WTC11 (cell line): ENCODE results near the gene F11R. TPM values are rescaled to one million over a fixed set of nuclear protein-coding genes. Genes with fewer than 3 reads are reported as not detected.

Experiments
- ATAC-seq: fragments of 200-7000 bp; cut with Tn5 transposase; 2 replicates; pipeline ENCODE4 v1.10.0; 2021; ENCODE audit warnings: mild to moderate bottlenecking, moderate library complexity
- CTCF ChIA-PET: fragments of 300-600 bp; sonication (Branson Sonifier 250); formaldehyde crosslinking; loops from one replicate; lab custom pipeline; 2021; ENCODE audit warnings: antibody characterized with exemption; lab: Charles Lee
- POLR2A ChIA-PET: fragments of 350-600 bp; sonication (Branson Sonifier 250); formaldehyde crosslinking; loops from one replicate; lab custom pipeline; 2021; ENCODE audit warnings: antibody characterized with exemption; lab: Charles Lee
- DNase-seq: peaks from one replicate; pipeline ENCODE4 v3.0.0; 2021; ENCODE audit warnings: low spot score
- H3K27ac Mint-ChIP-seq: 2 replicates; pipeline ENCODE4 v1.8.0; 2021; ENCODE audit warnings: mixed read lengths
- H3K27me3 Mint-ChIP-seq: 2 replicates; pipeline ENCODE4 v1.8.0; 2021; ENCODE audit warnings: low read depth, mild to moderate bottlenecking, moderate library complexity, mixed read lengths
- H3K36me3 Mint-ChIP-seq: 2 replicates; pipeline ENCODE4 v1.8.0; 2021; ENCODE audit warnings: mixed read lengths
- H3K4me1 Mint-ChIP-seq: 2 replicates; pipeline ENCODE4 v1.8.0; 2022; ENCODE audit warnings: mixed read lengths
- H3K4me3 Mint-ChIP-seq: 2 replicates; pipeline ENCODE4 v1.8.0; 2021; ENCODE audit warnings: mild to moderate bottlenecking, moderate library complexity, mixed read lengths
- H3K9me3 Mint-ChIP-seq: 2 replicates; pipeline ENCODE4 v1.8.0; 2021; ENCODE audit warnings: mixed read lengths
- AR ChIP-seq: fragments of 250-450 bp; sonication (Bioruptor Pico); IDR thresholded peaks from 2 replicates; pipeline ENCODE4 v1.9.0; 2021; ENCODE audit warnings: mild to moderate bottlenecking
- ARID4B ChIP-seq: sonication (generic); formaldehyde crosslinking; IDR thresholded peaks from 2 replicates; pipeline ENCODE4 v1.8.0; 2023; ENCODE audit warnings: missing genetic modification reagents, mild to moderate bottlenecking, borderline replicate concordance
- CBFB ChIP-seq: sonication (generic); formaldehyde crosslinking; IDR thresholded peaks from 2 replicates; pipeline ENCODE4 v1.8.1; 2022; ENCODE audit warnings: mild to moderate bottlenecking, low read depth, missing genetic modification reagents
- CDX4 ChIP-seq: fragments of 250-450 bp; sonication (Bioruptor Pico); IDR thresholded peaks from 2 replicates; pipeline ENCODE4 v1.9.0; 2021; ENCODE audit warnings: moderate library complexity, mild to moderate bottlenecking, inconsistent platforms, borderline replicate concordance
- E2F5 ChIP-seq: sonication (generic); formaldehyde crosslinking; IDR thresholded peaks from 2 replicates; pipeline ENCODE4 v1.8.1; 2022; ENCODE audit warnings: mild to moderate bottlenecking, moderate library complexity, missing genetic modification reagents
- EMX1 ChIP-seq: fragments of 250-450 bp; sonication (Bioruptor Pico); IDR thresholded peaks from 2 replicates; pipeline ENCODE4 v1.8.0; 2021; ENCODE audit warnings: mild to moderate bottlenecking
- FOXK1 ChIP-seq: sonication (generic); formaldehyde crosslinking; IDR thresholded peaks from 2 replicates; pipeline ENCODE4 v1.8.0; 2022; ENCODE audit warnings: mild to moderate bottlenecking, moderate library complexity, missing genetic modification reagents
- GTF2I ChIP-seq: fragments of 250-450 bp; sonication (Bioruptor Pico); conservative IDR thresholded peaks from 2 replicates; pipeline ENCODE4 v1.4.0; 2021; ENCODE audit warnings: mild to moderate bottlenecking
- HMGXB4 ChIP-seq: sonication (generic); formaldehyde crosslinking; IDR thresholded peaks from 2 replicates; pipeline ENCODE4 v1.8.1; 2023; ENCODE audit warnings: mild to moderate bottlenecking, moderate library complexity, missing genetic modification reagents
- IRF2 ChIP-seq: sonication (generic); formaldehyde crosslinking; IDR thresholded peaks from 2 replicates; pipeline ENCODE4 v1.8.0; 2022; ENCODE audit warnings: low read depth, missing genetic modification reagents, borderline replicate concordance
- NFE2L1 ChIP-seq: sonication (generic); formaldehyde crosslinking; IDR thresholded peaks from 2 replicates; pipeline ENCODE4 v1.8.1; 2023; ENCODE audit warnings: missing genetic modification reagents
- RORB ChIP-seq: fragments of 250-450 bp; sonication (Bioruptor Pico); IDR thresholded peaks from 2 replicates; pipeline ENCODE4 v1.9.0; 2021; ENCODE audit warnings: mild to moderate bottlenecking
- STAT6 ChIP-seq: sonication (generic); formaldehyde crosslinking; conservative IDR thresholded peaks from 2 replicates; pipeline ENCODE4 v1.8.1; 2023; ENCODE audit warnings: mild to moderate bottlenecking, low read depth, missing genetic modification reagents, moderate library complexity
- TEAD4 ChIP-seq: sonication (generic); formaldehyde crosslinking; IDR thresholded peaks from 2 replicates; pipeline ENCODE4 v1.8.0; 2022; ENCODE audit warnings: mild to moderate bottlenecking, missing genetic modification reagents
- TP53 ChIP-seq: sonication (generic); formaldehyde crosslinking; IDR thresholded peaks from 2 replicates; pipeline ENCODE4 v1.8.1; 2023; ENCODE audit warnings: mild to moderate bottlenecking, missing genetic modification reagents
- ZNF219 ChIP-seq: sonication (generic); formaldehyde crosslinking; IDR thresholded peaks from 2 replicates; pipeline ENCODE4 v1.8.0; 2023; ENCODE audit warnings: missing genetic modification reagents, mild to moderate bottlenecking, borderline replicate concordance
- ZNF232 ChIP-seq: sonication (generic); formaldehyde crosslinking; IDR thresholded peaks from 2 replicates; pipeline ENCODE4 v1.8.0; 2022; ENCODE audit warnings: mild to moderate bottlenecking, missing genetic modification reagents
- total RNA-seq: library from RNA; stranded (reverse); gene quantifications from 3 replicates; pipeline ENCODE4 v1.2.3, GENCODE V29; 2021

F11R gene
- total RNA-seq, 1 experiment from 2014 or later, result 202 TPM

GRCh38 chr1:160978510-160978927 lies 42.4 kb downstream of the F11R start (continued):
- TF ChIP-seq ARID4B (no peak), GTF2I (no peak), ZNF219 (CRISPR knock-in tag) (no peak), CDX4 (CRISPR knock-in tag) (no peak), IRF2 (no peak), FOXK1 (no peak)

- no peak overlapping the region for H3K27ac Mint-ChIP-seq
- ChIA-PET CTCF (interaction anchor here (1.1 to 5.8 kb wide), 5 partner anchors 13 to 24 kb away, joined by 3 to 47 read pairs (median 7); partner anchors contain the start of gene ITLN2), POLR2A (no interaction called here)
- peaks cover 39% of the 10 kb centered on the region for H3K4me1 Mint-ChIP-seq
- H3K9me3 Mint-ChIP-seq, result no peaks in the 10 kb centered on the region
- DNase-seq (no peak), ATAC-seq (no peak)
- H3K36me3 Mint-ChIP-seq, result no peaks in the 10 kb centered on the region
- no peaks in the 10 kb centered on the region for H3K27me3 Mint-ChIP-seq
- TF ChIP-seq NFE2L1 (CRISPR knock-in tag) (no peak), ZNF219 (CRISPR knock-in tag) (no peak), RORB (CRISPR knock-in tag) (no peak), EMX1 (CRISPR knock-in tag) (no peak), E2F5 (no peak), GTF2I (no peak)
- no peak overlapping the region for H3K4me3 Mint-ChIP-seq
These were observed 45.9 kb downstream of the F11R start for GRCh38 chr1:160975026-160975425.

- Mint-ChIP-seq H3K4me3 (no peak overlapping the region), H3K36me3 (no peaks in the 10 kb centered on the region), H3K27me3 (no peaks in the 10 kb centered on the region), H3K27ac (no peak overlapping the region; the same call in 1 of the 2 replicates), H3K4me1 (peaks cover 35% of the 10 kb centered on the region), H3K9me3 (no peaks in the 10 kb centered on the region)
- DNase-seq, result no peak
- POLR2A ChIA-PET, result interaction anchor here (0.8 kb wide), 1 partner anchor 14 kb away, joined by 3 read pairs; no protein-coding TSS in a partner anchor
- TF ChIP-seq STAT6, result no peak
- TF ChIP-seq AR (CRISPR knock-in tag), result no peak
- TF ChIP-seq CBFB (CRISPR knock-in tag), result no peak
- TF ChIP-seq TEAD4 (CRISPR knock-in tag), result no peak
- TF ChIP-seq CDX4 (CRISPR knock-in tag), result no peak
- TF ChIP-seq TP53 (CRISPR knock-in tag), result no peak
- TF ChIP-seq HMGXB4, result no peak
- TF ChIP-seq ZNF232 (CRISPR knock-in tag), result no peak
- no peak for ATAC-seq
- CTCF ChIA-PET, result interaction anchor here (0.7 to 5.8 kb wide), 10 partner anchors 14 to 464 kb away, joined by 3 to 47 read pairs (median 5); partner anchors contain the start of genes F11R and ITLN2
These were observed 47.5 kb downstream of the F11R start for GRCh38 chr1:160973491-160973890.
